ENCODE measurements around the gene SIGLEC8. TPM values are rescaled to one million over a fixed set of nuclear protein-coding genes. Genes with fewer than 3 reads are reported as not detected.

Gene SIGLEC8
- total and polyA plus RNA-seq, 2 of the 8 experiments (the other 6 are each of a cell fraction or from before 2014, with no cell fraction given), result not detected

DNA sequence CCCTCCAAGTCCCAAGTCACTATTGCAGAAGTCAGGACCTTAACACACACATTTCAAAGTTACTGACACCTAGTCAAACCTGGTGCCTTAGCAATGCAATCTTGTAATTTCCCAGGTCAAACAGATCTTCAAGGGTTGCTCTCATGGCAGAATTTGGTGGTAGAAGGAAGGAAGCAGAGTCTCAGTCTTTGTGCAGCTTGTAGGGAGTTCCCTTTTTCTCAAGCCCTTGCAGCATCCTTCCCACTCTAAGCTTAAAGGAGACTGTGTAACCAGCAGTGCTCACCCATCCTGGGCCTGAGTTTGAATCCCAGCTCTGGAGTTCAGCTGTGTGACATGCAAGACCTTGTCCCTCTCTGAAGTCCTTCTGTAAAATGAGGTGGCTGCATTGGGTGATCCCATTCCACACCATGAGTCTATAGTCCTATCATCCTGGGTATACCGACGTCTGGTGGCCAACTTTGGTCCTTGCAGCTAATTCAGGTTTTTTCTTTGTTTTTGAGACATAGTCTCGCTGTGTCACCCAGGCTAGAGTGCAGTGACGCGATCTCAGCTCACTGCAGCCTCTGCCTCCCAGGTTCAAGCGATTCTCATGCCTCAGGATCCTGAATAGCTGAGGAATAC lies 50.6 kb downstream of the SIGLEC8 start:
- peaks cover 0 to 7% (median 2%) of the 10 kb centered on the region in 4 experiments; a peak in 2 of 8 replicates for H3K36me3 ChIP-seq (ENCODE audit: control insufficient read depth in 2 of 4, insufficient read depth in 4 of 4, low read length in 3 of 4)
- H3K27me3 ChIP-seq (replicated peaks in 1 of 4; ENCODE audit: control insufficient read depth in 3 of 4, extremely low read depth in 1 of 4, insufficient read depth in 3 of 4, low read length in 3 of 4), result no peaks in the 10 kb centered on the region
- no peak overlapping the region for H3K4ac ChIP-seq (replicated peaks; ENCODE audit: insufficient read length, low read depth, low read length)
- H2BK12ac ChIP-seq (ENCODE audit: low read depth, low read length), result no peak overlapping the region
- H3K9ac ChIP-seq (replicated peaks in 1 of 4; ENCODE audit: extremely low read depth in 1 of 4, low read depth in 3 of 4, low read length in 3 of 4), result no peak overlapping the region
- H2BK120ac ChIP-seq (replicated peaks; ENCODE audit: low read depth, low read length), result no peak overlapping the region
- no peak overlapping the region for H4K91ac ChIP-seq (replicated peaks; ENCODE audit: insufficient read length, low read length)
- no peak overlapping the region for H4K8ac ChIP-seq (ENCODE audit: extremely low read depth, insufficient read depth, low read length)
- no peaks in the 10 kb centered on the region for H3K79me1 ChIP-seq (ENCODE audit: low read depth, low read length)
- H3K4me3 ChIP-seq (ENCODE audit: extremely low read depth in 1 of 4, insufficient read depth in 2 of 4, low read depth in 3 of 4, low read length in 4 of 4), result no peak overlapping the region
- no peak overlapping the region for H2AK5ac ChIP-seq (ENCODE audit: low read depth, low read length)
- WGBS, 2 experiments (ENCODE audit: extremely low coverage in 1 of 2, insufficient coverage in 1 of 2, insufficient read length in 1 of 2, insufficient replicate concordance in 2 of 2, low coverage in 1 of 2, low lambda C conversion rate in 2 of 2, missing lambda C conversion rate in 1 of 2), result 56% methylated on average over 6 of the region's 6 CpGs; no CpG with 5 or more reads in 1 of the 2 experiments
- FAIRE-seq (no peak), DNase-seq (ENCODE audit: low read depth in 1 of 2, low spot score in 2 of 2) (no peak)
- no peaks in the 10 kb centered on the region for H3K79me2 ChIP-seq (ENCODE audit: control insufficient read depth in 1 of 2, insufficient read depth in 2 of 2, low read length in 2 of 2)
- H3K27ac ChIP-seq (ENCODE audit: low read depth, low read length), result no peak overlapping the region
- TF ChIP-seq RAD21 (IDR thresholded peaks at IDR 0.05 in 1 of 2, conservative IDR thresholded peaks at IDR 0.05 in 1 of 2; ENCODE audit: low read depth in 2 of 2, low read length in 2 of 2) (peak; percentile 54 to 69), KDM1A (IDR thresholded peaks at IDR 0.05; ENCODE audit: borderline replicate concordance, low read length) (no peak)
- TF ChIP-seq, protein P1, sequence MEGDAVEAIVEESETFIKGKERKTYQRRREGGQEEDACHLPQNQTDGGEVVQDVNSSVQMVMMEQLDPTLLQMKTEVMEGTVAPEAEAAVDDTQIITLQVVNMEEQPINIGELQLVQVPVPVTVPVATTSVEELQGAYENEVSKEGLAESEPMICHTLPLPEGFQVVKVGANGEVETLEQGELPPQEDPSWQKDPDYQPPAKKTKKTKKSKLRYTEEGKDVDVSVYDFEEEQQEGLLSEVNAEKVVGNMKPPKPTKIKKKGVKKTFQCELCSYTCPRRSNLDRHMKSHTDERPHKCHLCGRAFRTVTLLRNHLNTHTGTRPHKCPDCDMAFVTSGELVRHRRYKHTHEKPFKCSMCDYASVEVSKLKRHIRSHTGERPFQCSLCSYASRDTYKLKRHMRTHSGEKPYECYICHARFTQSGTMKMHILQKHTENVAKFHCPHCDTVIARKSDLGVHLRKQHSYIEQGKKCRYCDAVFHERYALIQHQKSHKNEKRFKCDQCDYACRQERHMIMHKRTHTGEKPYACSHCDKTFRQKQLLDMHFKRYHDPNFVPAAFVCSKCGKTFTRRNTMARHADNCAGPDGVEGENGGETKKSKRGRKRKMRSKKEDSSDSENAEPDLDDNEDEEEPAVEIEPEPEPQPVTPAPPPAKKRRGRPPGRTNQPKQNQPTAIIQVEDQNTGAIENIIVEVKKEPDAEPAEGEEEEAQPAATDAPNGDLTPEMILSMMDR (IDR thresholded peaks at IDR 0.05; ENCODE audit: control extremely low read depth in 1 of 3, insufficient read depth in 1 of 3, low read depth in 1 of 3, low read length in 3 of 3), result peak; percentile 7 to 77 (median 64)
- H3K23ac ChIP-seq (ENCODE audit: insufficient read length), result no peak overlapping the region
- no peak overlapping the region for H2AFZ ChIP-seq (ENCODE audit: low read length)
- POLR2A ChIA-PET (ENCODE audit: partially characterized antibody), result interaction anchor here (1.0 to 2.1 kb wide), 3 partner anchors 10 to 42 kb away, joined by 3 to 9 read pairs (median 4); partner anchors contain the start of genes ETFB and SIGLEC10
- H3K9me3 ChIP-seq (ENCODE audit: insufficient read depth in 2 of 2, low read depth in 1 of 2, low read length in 1 of 2), result peaks cover 9 to 18% of the 10 kb centered on the region in 2 experiments; a peak in 3 of 4 replicates
- CTCF ChIA-PET (ENCODE audit: partially characterized antibody), result interaction anchor here (0.6 to 7.5 kb wide), 21 partner anchors 11 to 576 kb away, joined by 3 to 74 read pairs (median 4); partner anchors contain the start of genes CLDND2, SIGLEC10 and VSIG10L
- no peak overlapping the region for H3K56ac ChIP-seq (replicated peaks; ENCODE audit: insufficient read length, low read depth, low read length)
- H4K5ac ChIP-seq (ENCODE audit: insufficient read length, low read depth, low read length), result no peak overlapping the region
- H3K4me1 ChIP-seq (replicated peaks in 1 of 4; ENCODE audit: control insufficient read depth in 3 of 4, insufficient read depth in 4 of 4, low read length in 3 of 4), result peaks cover 0 to 13% (median 4%) of the 10 kb centered on the region in 4 experiments; a peak in 6 of 7 replicates
- H2BK15ac ChIP-seq (ENCODE audit: low read length), result no peak overlapping the region
- H2BK20ac ChIP-seq (ENCODE audit: low read length), result no peak overlapping the region
- H3K23me2 ChIP-seq (ENCODE audit: low read depth, low read length), result peaks cover 2% of the 10 kb centered on the region; the same call in 1 of the 2 replicates
- no peaks in the 10 kb centered on the region for H4K20me1 ChIP-seq (replicated peaks in 1 of 2; ENCODE audit: control insufficient read depth in 1 of 2, insufficient read depth in 2 of 2, low read length in 2 of 2)
- 0 out of 2 replicates have a peak overlapping the region, but pooled peaks have one; percentile 32 for H2BK5ac ChIP-seq (ENCODE audit: low read depth, low read length)
- no peak overlapping the region for H3K14ac ChIP-seq (ENCODE audit: insufficient read length)
- H3K4me2 ChIP-seq (ENCODE audit: insufficient read depth in 1 of 2, low read depth in 2 of 2, low read length in 2 of 2), result no peak overlapping the region
- H3K18ac ChIP-seq (ENCODE audit: extremely low read depth, low read length), result no peak overlapping the region; the same call in 1 of the 2 replicates

All from H1 (cell line).